HL-60 (cell line): ENCODE results near the gene SLC6A13.

ENCODE experiments used
- CTCF ChIP-seq: IDR thresholded peaks from one replicate; pipeline ENCODE4 v1.5.1; 2011; ENCODE audit warnings: low read length, control low read depth, inconsistent platforms; ENCODE audit not compliant: insufficient read depth
- POLR2AphosphoS5 ChIP-seq: IDR thresholded peaks from 2 replicates; pipeline ENCODE4 v1.6.1; 2012; ENCODE audit warnings: low read depth

- TF ChIP-seq POLR2AphosphoS5 (no peak), CTCF (no peak)
These were observed 1.6 kb upstream of the SLC6A13 start for GRCh38 chr12:264269-264668.
